Trophoblast cell (in vitro differentiated cells and primary cell): ENCODE measurements around the gene GLDC.
"Not testable (repeated sequence)": the region's sequence is repeated elsewhere in the genome, so short reads cannot be mapped to it uniquely, and the experiment has no call there.

Experiments used
- DNase-seq, 2 donors: peaks; one replicate each; pipeline ENCODE4 v3.0.0-alpha.2; 2016
- H2AFZ ChIP-seq: 2 replicates; pipeline ENCODE4 v1.6.1; 2013; ENCODE audit warnings: low read length, moderate library complexity, mild to moderate bottlenecking; ENCODE audit not compliant: insufficient read depth, poor library complexity
- H2AK5ac ChIP-seq: 2 replicates; pipeline ENCODE4 v1.6.1; 2013; ENCODE audit warnings: mild to moderate bottlenecking, low read length
- H2BK120ac ChIP-seq: 2 replicates; pipeline ENCODE4 v1.6.1; 2013; ENCODE audit warnings: low read length, mild to moderate bottlenecking, moderate library complexity; ENCODE audit not compliant: insufficient read depth, poor library complexity
- H2BK12ac ChIP-seq: 2 replicates; pipeline ENCODE4 v1.6.1; 2013; ENCODE audit warnings: mild to moderate bottlenecking, low read length, moderate library complexity
- H2BK5ac ChIP-seq: 2 replicates; pipeline ENCODE4 v1.6.1; 2013; ENCODE audit warnings: low read length, low read depth, moderate library complexity, mild to moderate bottlenecking; ENCODE audit not compliant: poor library complexity
- H3K14ac ChIP-seq: 2 replicates; pipeline ENCODE4 v1.6.1; 2013; ENCODE audit warnings: mild to moderate bottlenecking, low read length
- H3K18ac ChIP-seq: 2 replicates; pipeline ENCODE4 v1.6.1; 2013; ENCODE audit warnings: mild to moderate bottlenecking, low read length
- H3K23ac ChIP-seq: 2 replicates; pipeline ENCODE4 v1.6.1; 2013; ENCODE audit warnings: low read length
- H3K27ac ChIP-seq: 2 replicates; pipeline ENCODE4 v1.5.1; 2013; ENCODE audit warnings: low read depth, mild to moderate bottlenecking, inconsistent platforms, low read length, moderate library complexity
- H3K27me3 ChIP-seq: 2 replicates; pipeline ENCODE4 v1.6.1; 2013; ENCODE audit warnings: inconsistent platforms, mild to moderate bottlenecking, low read length, moderate library complexity; ENCODE audit not compliant: insufficient read depth
- H3K36me3 ChIP-seq, 2 experiments: 1 replicate in 1 of 2; 2 replicates in 1 of 2; pipeline ENCODE4 v1.6.1; 2013; ENCODE audit warnings: low read length in 2 of 2, mild to moderate bottlenecking in 2 of 2, moderate library complexity in 1 of 2; ENCODE audit not compliant: insufficient read depth in 2 of 2, control insufficient read depth in 1 of 2
- H3K4ac ChIP-seq: 2 replicates; pipeline ENCODE4 v1.6.1; 2013; ENCODE audit warnings: low read depth, mild to moderate bottlenecking, low read length, moderate library complexity
- H3K4me1 ChIP-seq, 2 experiments: 1 replicate in 1 of 2; 2 replicates in 1 of 2; pipeline ENCODE4 v1.6.1; 2013; ENCODE audit warnings: low read length in 2 of 2, mild to moderate bottlenecking in 2 of 2, moderate library complexity in 1 of 2; ENCODE audit not compliant: insufficient read depth in 2 of 2, control insufficient read depth in 1 of 2
- H3K4me2 ChIP-seq: 2 replicates; pipeline ENCODE4 v1.6.1; 2013; ENCODE audit warnings: inconsistent platforms, mild to moderate bottlenecking, low read length, moderate library complexity
- H3K4me3 ChIP-seq: 2 replicates; pipeline ENCODE4 v1.5.1; 2013; ENCODE audit warnings: mild to moderate bottlenecking, low read depth, low read length, inconsistent platforms
- H3K79me1 ChIP-seq: one replicate; pipeline ENCODE4 v1.6.1; 2013; ENCODE audit warnings: low read length
- H3K79me2 ChIP-seq: 2 replicates; pipeline ENCODE4 v1.6.1; 2013; ENCODE audit warnings: low read length, mild to moderate bottlenecking; ENCODE audit not compliant: control insufficient read depth, insufficient read depth, poor library complexity
- H3K9ac ChIP-seq: 2 replicates; pipeline ENCODE4 v1.6.1; 2013; ENCODE audit warnings: mild to moderate bottlenecking, low read length
- H3K9me3 ChIP-seq: 2 replicates; pipeline ENCODE4 v1.6.1; 2013; ENCODE audit warnings: low read depth, mild to moderate bottlenecking, control low read depth, inconsistent platforms, low read length; ENCODE audit not compliant: insufficient read depth
- H4K12ac ChIP-seq: 2 replicates; pipeline ENCODE4 v1.6.1; 2013; ENCODE audit warnings: low read depth, mild to moderate bottlenecking, low read length, moderate library complexity
- H4K8ac ChIP-seq: 2 replicates; pipeline ENCODE4 v1.6.1; 2013; ENCODE audit warnings: low read depth, mild to moderate bottlenecking, low read length, moderate library complexity
- H4K91ac ChIP-seq: one replicate; pipeline ENCODE4 v1.6.1; 2013; ENCODE audit warnings: low read depth, mild to moderate bottlenecking, low read length, moderate library complexity
- WGBS: extraction: QIAGEN DNeasy Blood & Tissue Kit; methylation state at CpG from one replicate; pipeline ENCODE4 v1.1.7; 2013; ENCODE audit warnings: missing lambda C conversion rate; ENCODE audit not compliant: insufficient read length, insufficient coverage; ENCODE audit errors: extremely low coverage; 5-methylcytosine and 5-hydroxymethylcytosine counted together

The GLDC gene

GRCh38 chr9:6543204-6543603 is 102.3 kb downstream of the GLDC start:
- no peak overlapping the region for H3K27ac ChIP-seq
- no peak overlapping the region for H3K23ac ChIP-seq
- no peak overlapping the region for H2BK12ac ChIP-seq
- no peak overlapping the region for H2AK5ac ChIP-seq
- no peak overlapping the region for H3K9ac ChIP-seq
- H3K79me1 ChIP-seq, result no peaks in the 10 kb centered on the region
- H4K12ac ChIP-seq, result no peak overlapping the region
- no peaks in the 10 kb centered on the region for H3K9me3 ChIP-seq
- WGBS, result no CpG with 5 or more reads among the region's 6 CpGs
- H3K4me2 ChIP-seq, result no peak overlapping the region
- H3K14ac ChIP-seq, result no peak overlapping the region
- H2BK120ac ChIP-seq, result no peak overlapping the region
- no peaks in the 10 kb centered on the region for H3K4me1 ChIP-seq
- H4K8ac ChIP-seq, result no peak overlapping the region
- DNase-seq, result no peak
- H4K91ac ChIP-seq, result no peak overlapping the region
- H3K36me3 ChIP-seq, result no peaks in the 10 kb centered on the region
- no peaks in the 10 kb centered on the region for H3K27me3 ChIP-seq
- H3K4ac ChIP-seq, result no peak overlapping the region
- H2AFZ ChIP-seq, result no peak overlapping the region
- no peak overlapping the region for H3K4me3 ChIP-seq
- no peaks in the 10 kb centered on the region for H3K79me2 ChIP-seq
- H3K18ac ChIP-seq, result no peak overlapping the region
- no peak overlapping the region for H2BK5ac ChIP-seq

- H3K4me2 ChIP-seq, H3K9ac ChIP-seq, H3K23ac ChIP-seq, H2BK120ac ChIP-seq, H3K27me3 ChIP-seq, H2AFZ ChIP-seq, H3K79me2 ChIP-seq, H3K79me1 ChIP-seq, H2BK12ac ChIP-seq, H2AK5ac ChIP-seq, DNase-seq, H3K4me3 ChIP-seq, H3K4me1 ChIP-seq, H4K91ac ChIP-seq, H3K14ac ChIP-seq, H4K12ac ChIP-seq, H3K9me3 ChIP-seq, H4K8ac ChIP-seq, H2BK5ac ChIP-seq, H3K27ac ChIP-seq, H3K18ac ChIP-seq, H3K36me3 ChIP-seq, H3K4ac ChIP-seq: not testable (repeated sequence)
- WGBS, result no CpG with 5 or more reads among the region's 5 CpGs
Measured at GRCh38 chr9:6542617-6543016, 102.9 kb downstream of the GLDC start.

- H3K79me2 ChIP-seq, result no peaks in the 10 kb centered on the region
- no CpG with 5 or more reads among the region's 3 CpGs for WGBS
Measured at GRCh38 chr9:6538666-6539071, 106.9 kb downstream of the GLDC start.

GRCh38 chr9:6535594-6535993 is 109.9 kb downstream of the GLDC start:
- H2BK5ac ChIP-seq, result no peak overlapping the region
- H4K91ac ChIP-seq, result no peak overlapping the region
- H4K8ac ChIP-seq, result no peak overlapping the region
- H3K27me3 ChIP-seq, result no peaks in the 10 kb centered on the region
- no peak overlapping the region for H3K4me2 ChIP-seq
- H3K4ac ChIP-seq, result no peak overlapping the region
- H3K27ac ChIP-seq, result no peak overlapping the region
- H3K9ac ChIP-seq, result no peak overlapping the region
- no peak for DNase-seq
- H3K23ac ChIP-seq, result no peak overlapping the region
- no peak overlapping the region for H2BK120ac ChIP-seq
- no peaks in the 10 kb centered on the region for H3K9me3 ChIP-seq
- H3K36me3 ChIP-seq, result peaks cover 5 to 11% of the 10 kb centered on the region in 2 experiments
- no peak overlapping the region for H3K18ac ChIP-seq
- no peaks in the 10 kb centered on the region for H3K4me1 ChIP-seq
- H3K4me3 ChIP-seq, result no peak overlapping the region
- WGBS, result no CpG with 5 or more reads among the region's 3 CpGs
- H4K12ac ChIP-seq, result no peak overlapping the region
- H2BK12ac ChIP-seq, result no peak overlapping the region
- no peak overlapping the region for H3K14ac ChIP-seq
- no peaks in the 10 kb centered on the region for H3K79me1 ChIP-seq
- no peaks in the 10 kb centered on the region for H3K79me2 ChIP-seq
- no peak overlapping the region for H2AK5ac ChIP-seq
- H2AFZ ChIP-seq, result no peak overlapping the region

More at GRCh38 chr9:6538666-6539071, 106.9 kb downstream of the GLDC start:
- Histone ChIP-seq H2BK12ac (no peak overlapping the region), H3K4me1 (no peaks in the 10 kb centered on the region), H2BK120ac (no peak overlapping the region), H3K4me2 (no peak overlapping the region), H3K18ac (no peak overlapping the region), H2BK5ac (no peak overlapping the region), H3K36me3 (peaks cover 5 to 11% of the 10 kb centered on the region in 2 experiments), H3K9me3 (no peaks in the 10 kb centered on the region), H4K8ac (no peak overlapping the region), H3K79me1 (no peaks in the 10 kb centered on the region), H3K27me3 (no peaks in the 10 kb centered on the region), H4K12ac (no peak overlapping the region), H4K91ac (no peak overlapping the region), H3K27ac (no peak overlapping the region), H3K23ac (no peak overlapping the region), H2AFZ (no peak overlapping the region), H3K9ac (no peak overlapping the region), H3K4ac (no peak overlapping the region), H2AK5ac (no peak overlapping the region), H3K4me3 (no peak overlapping the region), H3K14ac (no peak overlapping the region)
- DNase-seq, result no peak
